Measurements from ENCODE around the gene SFSWAP. TPM values are rescaled to one million over a fixed set of nuclear protein-coding genes. Genes with fewer than 3 reads are reported as not detected.

SFSWAP gene
- total RNA-seq, 1 experiment from 2014 or later = 48.1 TPM

DNA sequence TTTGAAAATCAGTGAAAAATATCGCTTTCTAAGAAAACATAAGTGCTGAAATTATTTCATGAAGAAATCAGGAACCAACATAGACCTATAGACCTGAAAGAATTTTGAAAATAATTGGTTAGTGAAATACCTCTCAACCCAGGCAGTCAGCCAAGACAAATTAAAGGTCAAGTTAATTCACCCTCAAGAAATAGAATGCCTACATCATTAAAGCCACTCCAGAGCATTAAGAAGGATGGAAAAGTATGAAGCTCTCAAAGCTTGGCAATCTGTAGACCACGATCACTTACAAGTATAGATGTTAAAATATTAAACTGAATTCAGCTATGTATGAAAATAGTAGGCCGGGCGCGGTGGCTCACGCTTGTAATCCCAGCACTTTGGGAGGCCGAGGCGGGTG is 48.3 kb downstream of the SFSWAP start:
- Histone ChIP-seq H4K20me1 (ENCODE audit: control insufficient read depth, insufficient read depth, insufficient read length) (no peaks in the 10 kb centered on the region), H2BK120ac (ENCODE audit: low read depth, low read length, poor library complexity, severe bottlenecking) (no peak overlapping the region), H4K5ac (ENCODE audit: insufficient read length, low read depth, low read length) (no peak overlapping the region), H2AK5ac (ENCODE audit: insufficient read length, low read length) (no peak overlapping the region), H3K27ac (ENCODE audit: insufficient read length, low read depth, low read length) (no peak overlapping the region), H3K4me1 (ENCODE audit: insufficient read depth, low read length) (no peaks in the 10 kb centered on the region), H4K8ac (replicated peaks; ENCODE audit: insufficient read length, low read depth, low read length) (no peak overlapping the region), H3K14ac (ENCODE audit: insufficient read depth, low read length) (no peak overlapping the region), H3T11ph (ENCODE audit: low read length) (no peak overlapping the region), H2BK15ac (ENCODE audit: low read depth, low read length) (no peak overlapping the region), H4K91ac (ENCODE audit: insufficient read length, low read depth, low read length) (no peak overlapping the region), H3K9ac (ENCODE audit: extremely low read depth, insufficient read length, low read length) (no peak overlapping the region), H3K79me2 (ENCODE audit: insufficient read depth, low read length) (no peaks in the 10 kb centered on the region), H3K23ac (ENCODE audit: insufficient read length, low read depth, low read length) (no peak overlapping the region), H3K56ac (ENCODE audit: insufficient read length, low read depth, low read length) (no peak overlapping the region), H3K4me2 (ENCODE audit: insufficient read depth, insufficient read length, low read length) (no peak overlapping the region), H2BK12ac (ENCODE audit: insufficient read length, low read depth, low read length) (no peak overlapping the region), H2BK20ac (ENCODE audit: low read depth, low read length, poor library complexity, severe bottlenecking) (no peak overlapping the region), H3K23me2 (ENCODE audit: insufficient read length, low read depth, low read length, poor library complexity, severe bottlenecking) (no peaks in the 10 kb centered on the region), H2BK5ac (ENCODE audit: insufficient read length, low read length) (no peak overlapping the region), H3K27me3 (ENCODE audit: insufficient read depth, low read length) (no peaks in the 10 kb centered on the region), H3K9me3 (ENCODE audit: control insufficient read depth, low read depth, low read length) (no peaks in the 10 kb centered on the region), H2AFZ (ENCODE audit: low read length) (no peak overlapping the region), H3K18ac (ENCODE audit: insufficient read length, low read depth, low read length) (no peak overlapping the region), H3K4ac (ENCODE audit: low read depth, low read length) (no peak overlapping the region), H3K79me1 (ENCODE audit: insufficient read depth, low read depth, low read length, poor library complexity, severe bottlenecking) (no peaks in the 10 kb centered on the region)
- no peaks in the 10 kb centered on the region for H3K27me3 Mint-ChIP-seq (ENCODE audit: low read depth)
- no peaks in the 10 kb centered on the region; a peak in 1 of 5 replicates for H3K9me3 Mint-ChIP-seq
- TF ChIP-seq, protein P1, sequence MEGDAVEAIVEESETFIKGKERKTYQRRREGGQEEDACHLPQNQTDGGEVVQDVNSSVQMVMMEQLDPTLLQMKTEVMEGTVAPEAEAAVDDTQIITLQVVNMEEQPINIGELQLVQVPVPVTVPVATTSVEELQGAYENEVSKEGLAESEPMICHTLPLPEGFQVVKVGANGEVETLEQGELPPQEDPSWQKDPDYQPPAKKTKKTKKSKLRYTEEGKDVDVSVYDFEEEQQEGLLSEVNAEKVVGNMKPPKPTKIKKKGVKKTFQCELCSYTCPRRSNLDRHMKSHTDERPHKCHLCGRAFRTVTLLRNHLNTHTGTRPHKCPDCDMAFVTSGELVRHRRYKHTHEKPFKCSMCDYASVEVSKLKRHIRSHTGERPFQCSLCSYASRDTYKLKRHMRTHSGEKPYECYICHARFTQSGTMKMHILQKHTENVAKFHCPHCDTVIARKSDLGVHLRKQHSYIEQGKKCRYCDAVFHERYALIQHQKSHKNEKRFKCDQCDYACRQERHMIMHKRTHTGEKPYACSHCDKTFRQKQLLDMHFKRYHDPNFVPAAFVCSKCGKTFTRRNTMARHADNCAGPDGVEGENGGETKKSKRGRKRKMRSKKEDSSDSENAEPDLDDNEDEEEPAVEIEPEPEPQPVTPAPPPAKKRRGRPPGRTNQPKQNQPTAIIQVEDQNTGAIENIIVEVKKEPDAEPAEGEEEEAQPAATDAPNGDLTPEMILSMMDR (conservative IDR thresholded peaks at IDR 0.05) = no peak
- no peak overlapping the region for H3K4me3 Mint-ChIP-seq
- no CpG with 5 or more reads among the region's 8 CpGs for WGBS (ENCODE audit: extremely low coverage, insufficient read length, low lambda C conversion rate)
- H3K27ac Mint-ChIP-seq = no peak overlapping the region
- H3K4me1 Mint-ChIP-seq = peaks cover 0 to 5% of the 10 kb centered on the region in 2 experiments; a peak in 2 of 4 replicates
- peaks cover 56 to 78% (median 71%) of the 10 kb centered on the region in 3 experiments; a peak in 6 of 7 replicates for H3K36me3 Mint-ChIP-seq (ENCODE audit: insufficient read depth in 1 of 3, low read depth in 3 of 3)
- DNase-seq = no peak

Measured in H9 (cell line).